MCF 10A (cell line): Measurements from ENCODE around the gene ADI1. TPM values are rescaled to one million over a fixed set of nuclear protein-coding genes. Genes with fewer than 3 reads are reported as not detected.
A peak's percentile ranks its signal among the peaks of the same experiment; 100 is the strongest.

ENCODE experiments used
- Bru-seq: library from RNA; stranded (reverse); fragments of 400-500 nt; gene quantifications from one replicate; lab custom pipeline; 2021; lab: Mats Ljungman, UMichigan
- BruChase-seq, 2 experiments: library from RNA; stranded (reverse); fragments of 400-500 nt; gene quantifications; one replicate each; lab custom pipeline; 2021; lab: Mats Ljungman, UMichigan
- BruUV-seq: library from RNA; stranded (reverse); fragments of 400-500 nt; replicated peaks from 2 replicates; lab custom pipeline; 2021; lab: Mats Ljungman, UMichigan
- CTCF ChIA-PET: fragments of 300-600 bp; sonication (Branson Sonifier 250); formaldehyde crosslinking; extraction: SDS; loops from one replicate; lab custom pipeline; 2021; ENCODE audit warnings: antibody characterized with exemption, inconsistent platforms; lab: Yijun Ruan, JAX
- POLR2A ChIA-PET: fragments of 300-600, 350-650 bp; sonication (Branson Sonifier 250); formaldehyde crosslinking; extraction: SDS; loops from one replicate; lab custom pipeline; 2020; ENCODE audit warnings: antibody characterized with exemption, inconsistent platforms; lab: Yijun Ruan, JAX
- DNase-seq: peaks from one replicate; pipeline ENCODE4 v3.0.0-alpha.2; 2018; ENCODE audit not compliant: unreplicated experiment
- H3K27ac Mint-ChIP-seq: one replicate; pipeline ENCODE4 v1.8.0; 2022; ENCODE audit warnings: mild to moderate bottlenecking, low read depth, mixed read lengths; ENCODE audit not compliant: unreplicated experiment
- H3K27me3 Mint-ChIP-seq: one replicate; pipeline ENCODE4 v1.8.0; 2022; ENCODE audit warnings: mixed read lengths; ENCODE audit not compliant: insufficient read depth, unreplicated experiment
- H3K36me3 Mint-ChIP-seq: one replicate; pipeline ENCODE4 v1.8.0; 2022; ENCODE audit warnings: mild to moderate bottlenecking, moderate library complexity, mixed read lengths; ENCODE audit not compliant: insufficient read depth, unreplicated experiment
- H3K4me1 Mint-ChIP-seq: one replicate; pipeline ENCODE4 v1.8.0; 2022; ENCODE audit warnings: mixed read lengths; ENCODE audit not compliant: insufficient read depth, unreplicated experiment
- H3K4me3 Mint-ChIP-seq: one replicate; pipeline ENCODE4 v1.8.0; 2022; ENCODE audit warnings: mild to moderate bottlenecking, moderate library complexity, mixed read lengths; ENCODE audit not compliant: unreplicated experiment
- H3K9me3 Mint-ChIP-seq: one replicate; pipeline ENCODE4 v1.8.0; 2022; ENCODE audit warnings: mixed read lengths; ENCODE audit not compliant: unreplicated experiment
- intact Hi-C: fragments of 100-400 bp; cut with micrococcal nuclease; formaldehyde crosslinking; loops from 2 replicates; pipeline ENCODE4 v1.14.1; 2022
- long read RNA-seq: library from polyadenylated mRNA; stranded (forward); transcript quantifications from one replicate; pipeline ENCODE4 v2.0.0, GENCODE V29; 2022
- total RNA-seq: library from RNA; stranded (reverse); gene quantifications from 2 replicates; pipeline ENCODE4 v1.2.3, GENCODE V29; 2022
- TF ChIP-seq, protein P1 (sequence below): fragments of 200-600 bp; IDR thresholded peaks from one replicate; pipeline ENCODE4 v1.8.0; 2022; ENCODE audit warnings: antibody characterized with exemption, mild to moderate bottlenecking; ENCODE audit not compliant: unreplicated experiment

The ADI1 gene, protein sequence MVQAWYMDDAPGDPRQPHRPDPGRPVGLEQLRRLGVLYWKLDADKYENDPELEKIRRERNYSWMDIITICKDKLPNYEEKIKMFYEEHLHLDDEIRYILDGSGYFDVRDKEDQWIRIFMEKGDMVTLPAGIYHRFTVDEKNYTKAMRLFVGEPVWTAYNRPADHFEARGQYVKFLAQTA
- total RNA-seq (50.1 and 61.9 TPM in 2 replicates), Bru-seq, nascent RNA (percentile 77 among the genes with signal in this experiment), BruChase-seq, experiment 1, labeled RNA remaining after a 6-hour chase (percentile 90 among the genes with signal in this experiment), BruChase-seq, experiment 2, labeled RNA remaining after a 2-hour chase (percentile 80 among the genes with signal in this experiment)
- long read RNA-seq, transcript ADI1-201 (4 exons, 2,391 nt): major isoform, 220 of 229 reads
- long read RNA-seq, partial matches to known transcripts: 0 of 229 reads
- long read RNA-seq, other reads (novel, unspliced or antisense): 9 of 229 reads

DNA sequence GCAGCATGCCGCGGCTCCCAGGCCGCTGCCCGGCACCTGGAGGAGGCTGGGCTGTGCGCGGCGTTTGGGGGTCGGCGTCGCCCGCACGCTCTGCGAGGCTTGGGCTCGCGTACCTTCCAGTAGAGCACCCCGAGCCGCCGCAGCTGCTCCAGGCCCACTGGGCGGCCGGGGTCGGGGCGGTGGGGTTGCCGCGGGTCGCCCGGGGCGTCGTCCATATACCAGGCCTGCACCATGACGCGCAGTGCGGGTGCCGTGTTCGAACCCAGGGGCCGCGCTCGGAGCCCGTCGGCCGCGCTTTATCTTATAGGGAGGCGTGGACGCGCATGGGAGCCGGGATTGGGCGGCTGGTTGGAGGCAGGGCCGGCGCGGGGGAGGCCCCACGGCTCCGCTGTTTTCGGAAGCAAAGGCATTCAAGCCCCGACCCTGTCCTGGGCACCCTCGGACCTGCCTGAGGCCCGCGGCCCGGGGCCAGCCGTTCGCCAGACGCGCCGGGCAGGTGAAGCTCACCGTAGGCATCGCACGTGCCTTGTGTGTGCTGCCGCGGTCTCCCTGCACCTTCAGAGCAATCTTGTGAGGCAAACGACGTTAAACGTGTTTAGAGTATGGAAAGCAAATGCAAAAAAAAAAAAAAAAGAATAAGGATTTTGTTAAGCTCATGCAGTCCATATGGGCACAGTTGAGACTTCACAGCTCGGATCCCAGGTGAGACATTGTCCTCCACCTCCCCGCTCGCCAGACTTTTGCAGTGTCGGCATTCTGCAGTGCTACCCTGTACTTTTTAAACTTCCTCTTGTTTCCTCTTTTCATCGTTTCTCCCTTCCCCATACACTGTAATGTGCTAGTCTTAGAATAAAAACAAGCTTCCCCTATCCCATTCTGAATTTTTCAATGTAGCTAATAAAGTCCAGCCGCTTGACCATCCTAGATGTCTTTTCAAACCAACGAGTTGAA lies at the start of gene ADI1:
Gene ADI1, minus strand, starts transcription at position 277 of the 951 bp plus-strand sequence. Its CDS starts 44 bp downstream, at position 233.
- ChIA-PET CTCF (interaction anchor here (0.6 to 1.1 kb wide), 9 partner anchors 14 to 704 kb away, joined by 3 to 6 read pairs (median 3); no protein-coding TSS in a partner anchor), POLR2A (interaction anchor here (0.6 to 3.6 kb wide), 15 partner anchors 14 to 142 kb away, joined by 3 to 26 read pairs (median 5); partner anchors contain the start of genes EIPR1, RNASEH1 and TRAPPC12)
- Mint-ChIP-seq H3K4me1 (peaks cover 20% of the 10 kb centered on the region), H3K36me3 (peaks cover 20% of the 10 kb centered on the region), H3K27me3 (no peaks in the 10 kb centered on the region), H3K27ac (peak within 1 kb of the TSS; percentile 65), H3K9me3 (no peaks in the 10 kb centered on the region), H3K4me3 (peak within 1 kb of the TSS; percentile 78)
- BruUV-seq: TSS peak; percentile 50
- intact Hi-C loops: loop anchor here (1.0 to 2.0 kb wide), 2 partner anchors 39 to 132 kb away; partner anchors contain the start of gene RNASEH1
- peak; percentile 85 for DNase-seq
- TF ChIP-seq, protein P1, sequence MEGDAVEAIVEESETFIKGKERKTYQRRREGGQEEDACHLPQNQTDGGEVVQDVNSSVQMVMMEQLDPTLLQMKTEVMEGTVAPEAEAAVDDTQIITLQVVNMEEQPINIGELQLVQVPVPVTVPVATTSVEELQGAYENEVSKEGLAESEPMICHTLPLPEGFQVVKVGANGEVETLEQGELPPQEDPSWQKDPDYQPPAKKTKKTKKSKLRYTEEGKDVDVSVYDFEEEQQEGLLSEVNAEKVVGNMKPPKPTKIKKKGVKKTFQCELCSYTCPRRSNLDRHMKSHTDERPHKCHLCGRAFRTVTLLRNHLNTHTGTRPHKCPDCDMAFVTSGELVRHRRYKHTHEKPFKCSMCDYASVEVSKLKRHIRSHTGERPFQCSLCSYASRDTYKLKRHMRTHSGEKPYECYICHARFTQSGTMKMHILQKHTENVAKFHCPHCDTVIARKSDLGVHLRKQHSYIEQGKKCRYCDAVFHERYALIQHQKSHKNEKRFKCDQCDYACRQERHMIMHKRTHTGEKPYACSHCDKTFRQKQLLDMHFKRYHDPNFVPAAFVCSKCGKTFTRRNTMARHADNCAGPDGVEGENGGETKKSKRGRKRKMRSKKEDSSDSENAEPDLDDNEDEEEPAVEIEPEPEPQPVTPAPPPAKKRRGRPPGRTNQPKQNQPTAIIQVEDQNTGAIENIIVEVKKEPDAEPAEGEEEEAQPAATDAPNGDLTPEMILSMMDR: no peak

DNA sequence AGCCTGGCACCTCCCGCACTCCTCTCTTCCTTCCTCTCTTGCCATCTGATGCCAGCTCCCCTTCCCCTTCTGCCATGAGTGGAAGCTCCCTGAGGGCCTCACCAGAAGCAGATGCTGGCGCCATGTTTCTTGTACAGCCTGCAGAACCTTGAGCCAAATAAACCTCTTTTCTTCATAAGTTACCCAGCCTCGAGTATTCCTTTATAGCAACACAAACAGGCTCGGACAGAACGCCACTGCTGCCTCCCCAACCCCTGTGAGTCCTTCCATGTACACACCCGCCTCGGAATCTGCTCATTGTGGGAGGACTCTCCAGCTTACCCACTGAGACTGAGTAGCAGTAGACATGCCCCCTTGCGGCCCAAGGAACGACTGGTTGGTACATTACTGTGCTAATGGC lies 47.5 kb upstream of the ADI1 start:
- Mint-ChIP-seq H3K27ac (no peak overlapping the region), H3K36me3 (peaks cover 10% of the 10 kb centered on the region), H3K4me1 (peaks cover 5% of the 10 kb centered on the region), H3K9me3 (no peaks in the 10 kb centered on the region), H3K4me3 (no peak overlapping the region), H3K27me3 (no peaks in the 10 kb centered on the region)
- ChIA-PET CTCF (no interaction called here), POLR2A (no interaction called here)
- DNase-seq: no peak
- no TSS peak for BruUV-seq
- TF ChIP-seq, protein P1: no peak
- intact Hi-C loops: no loop called here

DNA sequence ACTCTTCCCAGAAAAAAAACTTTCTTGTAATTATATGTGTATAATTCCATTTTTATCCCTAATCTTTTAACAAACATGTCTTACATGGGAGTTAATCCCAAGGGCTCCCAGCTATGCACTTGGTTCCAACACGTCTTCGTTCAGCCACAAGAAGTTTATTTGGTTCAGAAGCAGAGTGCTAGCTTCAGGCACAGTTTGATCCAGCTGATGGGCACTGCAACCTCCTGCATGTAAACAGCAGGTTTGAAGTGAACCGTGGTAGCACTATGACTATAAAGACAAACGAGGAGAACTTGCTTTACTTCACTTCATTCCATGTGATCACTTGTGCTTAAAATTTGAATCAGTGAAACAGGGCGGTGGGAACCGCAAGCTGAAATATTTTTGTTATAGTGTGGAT lies 45.8 kb upstream of the ADI1 start:
- ChIA-PET POLR2A (no interaction called here), CTCF (interaction anchor here (0.6 to 0.7 kb wide), 3 partner anchors 13 to 1027 kb away, joined by 3 to 4 read pairs (median 4); no protein-coding TSS in a partner anchor)
- Mint-ChIP-seq H3K9me3 (no peaks in the 10 kb centered on the region), H3K36me3 (peaks cover 18% of the 10 kb centered on the region), H3K27ac (no peak overlapping the region), H3K4me1 (peaks cover 5% of the 10 kb centered on the region), H3K27me3 (no peaks in the 10 kb centered on the region), H3K4me3 (no peak overlapping the region)
- no TSS peak for BruUV-seq
- DNase-seq: no peak
- intact Hi-C loops: no loop called here
- TF ChIP-seq, protein P1: no peak
